Stimulated activated CD8-positive, alpha-beta memory T cell treated with anti-CD3 and anti-CD28 coated beads, Interleukin-7, amount 100 ng/mL, for 4 hours (primary cell): ENCODE results near the gene STX4.
A peak's percentile ranks its signal among the peaks of the same experiment; 100 is the strongest.

Source experiments
- DNase-seq, 2 donors: peaks; one replicate each; pipeline ENCODE4 v3.0.0-alpha.2; 2020; ENCODE audit warnings: low read depth in 2 of 2

STX4 gene

GRCh38 chr16:31032736-31033708, at the start of gene STX4:
Gene STX4, plus strand, starts transcription at chr16:31033558. Its CDS starts 248 bp downstream, at chr16:31033806.
- DNase-seq = peak; percentile 96

- no peak for DNase-seq
Observed at GRCh38 chr16:30983898-30984610, 49.3 kb upstream of the STX4 start.

- peak; percentile 40 to 58 for DNase-seq
Observed at GRCh38 chr16:30984669-30985400, 48.5 kb upstream of the STX4 start, which contains the start of gene HSD3B7. Gene HSD3B7, plus strand, starts transcription at chr16:30985207. Its CDS starts 452 bp downstream, at chr16:30985659.

GRCh38 chr16:30985401-30986128, 47.8 kb upstream of the STX4 start:
- no peak for DNase-seq

GRCh38 chr16:30986129-30986991, 47.0 kb upstream of the STX4 start:
- no peak for DNase-seq

- DNase-seq = no peak
Observed at GRCh38 chr16:30987581-30988190, 45.7 kb upstream of the STX4 start.

GRCh38 chr16:30989469-30990047, 43.8 kb upstream of the STX4 start:
- no peak for DNase-seq

- no peak for DNase-seq
Observed at GRCh38 chr16:30990105-30990504, 43.3 kb upstream of the STX4 start.

GRCh38 chr16:30991052-30991451, 42.3 kb upstream of the STX4 start:
- no peak for DNase-seq

GRCh38 chr16:30992276-30992780, 41.0 kb upstream of the STX4 start:
- no peak for DNase-seq

GRCh38 chr16:30992931-30993816, 40.2 kb upstream of the STX4 start:
- DNase-seq = no peak

GRCh38 chr16:30995927-30996323, 37.4 kb upstream of the STX4 start:
- no peak for DNase-seq

GRCh38 chr16:30996324-30996984, 36.9 kb upstream of the STX4 start:
- no peak for DNase-seq

GRCh38 chr16:30996985-30997724, 36.2 kb upstream of the STX4 start:
- peak; percentile 53 to 75 for DNase-seq

GRCh38 chr16:30997725-30998711, 35.3 kb upstream of the STX4 start:
- no peak for DNase-seq
